Measurements from ENCODE around the gene PTS.

PTS gene

GRCh38 chr11:112266410-112266778, 40.2 kb downstream of the PTS start:
- DNase-seq (ENCODE audit: low spot score), result no peak

GRCh38 chr11:112267188-112267591, 41.0 kb downstream of the PTS start:
- no peak for DNase-seq (ENCODE audit: low spot score)

GRCh38 chr11:112268406-112268805, 42.2 kb downstream of the PTS start:
- DNase-seq (ENCODE audit: low spot score), result no peak

- no peak for DNase-seq (ENCODE audit: low spot score)
Observed at GRCh38 chr11:112269139-112269538, 42.9 kb downstream of the PTS start.

GRCh38 chr11:112270551-112271180, 44.4 kb downstream of the PTS start:
- no peak for DNase-seq (ENCODE audit: low spot score)

GRCh38 chr11:112271242-112271641, 45.0 kb downstream of the PTS start:
- DNase-seq (ENCODE audit: low spot score), result no peak

- no peak for DNase-seq (ENCODE audit: low spot score)
Observed at GRCh38 chr11:112273066-112273465, 46.8 kb downstream of the PTS start.

GRCh38 chr11:112274007-112274783, 48.0 kb downstream of the PTS start:
- no peak for DNase-seq (ENCODE audit: low spot score)

- no peak for DNase-seq (ENCODE audit: low spot score)
Observed at GRCh38 chr11:112277029-112277428, 50.8 kb downstream of the PTS start.

- no peak for DNase-seq (ENCODE audit: low spot score)
Observed at GRCh38 chr11:112277941-112278340, 51.7 kb downstream of the PTS start.

DNA sequence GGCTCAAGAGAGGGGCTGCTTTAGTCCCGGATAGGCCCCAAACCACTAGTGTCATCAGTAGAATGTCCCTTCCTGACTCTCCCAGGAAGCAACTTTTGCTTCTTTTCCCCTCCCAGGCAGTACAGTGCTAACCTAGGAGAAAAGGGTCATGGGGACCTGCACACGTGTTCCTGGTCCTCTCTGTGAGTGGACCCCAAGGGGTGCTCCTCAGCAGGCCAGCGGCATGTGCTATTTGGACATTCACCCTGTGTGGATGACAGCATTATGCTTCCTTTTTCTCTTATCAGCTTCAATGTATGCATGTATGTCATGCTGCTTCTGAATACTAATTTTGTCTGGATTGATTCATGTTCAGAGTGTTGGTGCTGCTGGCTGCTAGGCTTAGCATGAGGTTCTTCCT, 52.6 kb downstream of the PTS start:
- DNase-seq (ENCODE audit: low spot score), result no peak

GRCh38 chr11:112279901-112280267, 53.7 kb downstream of the PTS start:
- DNase-seq (ENCODE audit: low spot score), result peak; percentile 77

DNA sequence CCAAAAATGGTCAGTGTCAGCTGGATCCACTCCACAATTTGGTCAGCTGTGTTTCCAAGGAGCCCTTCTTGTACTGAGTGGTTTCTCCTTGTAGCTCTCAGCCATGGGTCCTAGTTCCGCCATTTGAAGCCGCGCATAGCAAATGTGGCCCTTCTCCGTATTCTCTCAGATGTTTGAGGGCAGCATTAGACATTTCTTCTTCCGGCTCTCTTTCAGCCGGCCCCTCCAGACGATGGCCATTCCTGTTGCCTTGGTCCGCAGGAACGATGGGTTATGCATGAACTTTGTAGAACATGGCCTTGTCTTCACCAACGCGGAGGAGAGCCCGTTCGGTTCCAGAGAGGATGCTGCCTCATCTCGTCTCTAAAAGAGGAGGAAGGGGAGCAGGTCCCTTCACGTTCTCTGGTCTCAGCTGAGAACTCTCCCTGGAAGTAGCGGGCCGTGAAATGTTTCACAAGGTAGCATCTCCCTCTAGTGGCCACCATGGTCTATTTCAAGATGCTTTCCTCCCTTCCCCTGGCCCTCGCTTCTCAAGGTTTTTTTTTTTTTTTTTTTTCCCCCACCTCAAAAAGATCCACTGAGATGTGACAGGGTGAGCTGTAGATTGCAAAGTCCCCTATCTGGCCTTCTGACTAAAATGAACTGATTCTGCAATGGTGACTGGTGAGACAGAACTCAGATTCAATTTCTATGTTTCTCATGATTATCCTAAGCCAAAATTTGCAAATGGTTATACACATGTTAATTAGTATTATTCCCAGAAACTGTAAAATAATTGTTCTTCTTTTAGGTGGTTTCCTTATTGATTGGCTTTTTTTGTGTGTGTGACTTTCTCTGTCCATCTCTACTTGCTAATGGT, 54.3 kb downstream of the PTS start:
- peak; percentile 79 for DNase-seq (ENCODE audit: low spot score)

GRCh38 chr11:112281726-112282125, 55.5 kb downstream of the PTS start:
- no peak for DNase-seq (ENCODE audit: low spot score)
